Bone marrow (tissue), 2 donors: Measurements from ENCODE around the gene REXO5.
"Not testable (repeated sequence)": the region's sequence is repeated elsewhere in the genome, so short reads cannot be mapped to it uniquely, and the experiment has no call there.

ENCODE experiments used
- DNase-seq, 2 donors: peaks; one replicate each; lab custom pipeline; 2025; lab: John Stamatoyannopoulos, UW

Gene REXO5

GRCh38 chr16:20850981-20851380 is 44.7 kb downstream of the REXO5 start:
- DNase-seq, result no peak

DNA sequence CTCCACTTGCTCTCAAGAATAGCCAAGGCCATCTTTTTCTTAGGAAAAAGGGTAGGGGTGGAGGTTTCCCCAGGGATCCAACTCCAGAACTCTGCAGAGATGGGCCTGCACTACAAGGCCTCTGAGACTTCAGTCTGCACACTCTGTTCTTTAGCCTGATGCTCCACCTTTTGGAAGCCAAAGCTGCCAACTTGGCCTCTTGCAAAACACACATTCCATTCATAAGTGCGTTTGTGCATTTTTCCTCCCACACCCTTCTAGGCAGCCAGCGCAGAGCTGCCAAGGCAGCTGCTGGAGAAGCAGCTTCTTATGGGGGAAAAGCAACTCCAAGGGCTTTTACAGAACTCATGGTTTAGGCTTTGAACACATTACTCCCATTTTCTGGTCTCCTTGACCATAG is 45.3 kb downstream of the REXO5 start:
- no peak for DNase-seq

DNA sequence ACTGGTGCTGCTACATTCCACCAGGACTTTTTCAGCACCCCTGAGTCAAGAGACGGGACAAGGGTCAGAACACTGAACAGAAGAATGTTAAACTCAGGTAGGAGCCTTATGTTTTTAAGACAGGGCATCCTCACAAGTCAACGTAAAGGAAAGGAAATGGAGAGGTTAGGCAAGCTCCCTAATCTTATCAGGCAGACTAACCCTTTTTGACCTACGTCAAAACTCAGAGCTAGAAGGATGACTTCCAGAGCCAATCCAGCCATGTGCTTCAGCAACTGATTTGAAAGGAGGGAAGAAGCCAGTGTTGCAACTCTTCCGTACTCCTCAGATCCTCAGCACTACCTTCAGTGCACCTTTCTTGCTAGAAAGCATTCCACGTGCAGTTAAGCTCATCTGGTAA is 46.8 kb downstream of the REXO5 start:
- no peak for DNase-seq

DNA sequence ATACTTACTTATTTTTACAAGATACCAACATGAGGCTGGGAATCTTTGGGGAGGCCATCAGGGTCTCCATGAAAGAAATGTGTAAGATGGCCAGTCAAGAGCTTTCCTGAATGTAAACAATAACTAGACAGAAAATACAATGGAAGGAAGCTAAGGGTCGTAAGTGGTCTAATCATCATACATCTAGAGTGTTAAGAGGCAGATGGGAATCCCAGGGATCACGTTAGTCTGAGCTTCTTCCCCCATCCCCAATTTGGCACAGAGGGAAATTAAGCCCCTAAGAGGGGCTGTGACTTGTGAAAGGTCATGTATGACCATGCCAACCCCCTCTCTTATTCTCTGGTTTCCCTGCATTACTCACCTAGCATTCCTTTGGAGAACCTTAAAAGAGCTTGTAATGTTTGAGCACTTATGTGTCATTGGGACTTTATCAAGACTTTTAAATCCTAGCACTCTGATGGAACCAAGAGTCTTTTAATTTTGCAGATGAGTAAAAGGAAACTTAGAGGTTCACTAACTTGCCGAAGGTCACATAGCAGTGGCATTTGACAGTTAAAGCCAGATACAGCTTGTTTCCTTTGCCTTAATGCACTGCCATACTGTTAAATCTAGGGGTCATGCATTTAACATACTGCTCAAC is 47.8 kb downstream of the REXO5 start:
- DNase-seq, result no peak

DNA sequence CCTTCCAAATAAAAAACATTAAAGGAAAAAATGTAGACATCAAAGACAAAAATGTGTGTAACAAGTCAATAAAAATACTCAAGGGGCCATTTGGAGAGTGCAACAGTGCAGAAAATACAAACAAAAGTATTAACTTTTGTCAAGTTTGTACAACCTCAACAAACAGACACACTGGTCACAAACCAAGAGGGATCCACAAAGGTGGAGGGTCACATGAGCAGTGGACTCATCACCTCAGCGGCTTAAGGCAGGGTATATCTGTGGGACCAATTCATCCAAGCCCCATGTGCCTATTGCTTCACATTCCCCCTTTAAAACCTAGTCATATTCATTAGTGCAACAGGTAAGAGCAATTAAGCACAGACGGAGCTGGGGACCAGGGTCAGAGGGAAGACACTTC is 48.6 kb downstream of the REXO5 start:
- DNase-seq, result no peak

DNA sequence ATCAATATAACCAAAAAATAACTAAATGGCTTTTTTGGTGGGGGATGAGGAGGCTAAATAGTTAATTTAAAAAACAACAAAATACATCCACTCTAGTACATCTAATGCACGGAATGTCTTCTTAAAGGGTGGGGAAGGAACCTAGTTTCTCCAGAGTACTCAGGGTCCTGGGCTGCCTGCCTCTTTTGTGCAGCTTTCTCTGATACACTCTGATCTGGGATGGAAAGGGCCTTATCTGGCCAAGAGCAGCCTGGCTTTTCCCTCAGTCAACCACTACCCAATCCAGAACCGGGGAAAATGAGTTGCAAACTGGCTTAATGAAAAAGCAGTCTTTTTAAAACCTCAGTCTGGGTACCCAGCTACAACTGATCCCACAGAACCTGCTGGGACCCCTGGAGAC is 51.0 kb downstream of the REXO5 start:
- no peak for DNase-seq

DNA sequence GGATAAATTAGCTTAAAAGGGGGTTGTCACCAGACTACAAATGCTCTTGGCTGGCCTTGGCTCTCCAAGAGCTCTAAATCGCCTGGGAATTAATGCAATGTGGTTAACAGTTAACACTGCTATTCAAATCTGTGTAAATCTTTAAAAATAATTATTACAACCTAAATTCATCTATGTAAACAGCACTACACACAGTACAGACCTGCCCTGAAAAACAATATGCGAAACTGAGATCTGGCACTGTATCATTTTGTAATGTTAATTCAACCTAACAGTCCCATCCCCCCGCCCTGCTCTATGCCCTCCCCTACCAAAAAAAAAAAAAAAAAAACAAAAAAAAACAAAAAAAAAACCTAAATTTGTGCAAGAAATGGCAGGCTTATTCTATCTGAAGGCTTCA is 52.9 kb downstream of the REXO5 start:
- DNase-seq, result no peak

GRCh38 chr16:20859699-20860098 is 53.4 kb downstream of the REXO5 start:
- DNase-seq, result no peak

- no peak for DNase-seq
Measured at GRCh38 chr16:20860361-20860760, 54.0 kb downstream of the REXO5 start.

DNA sequence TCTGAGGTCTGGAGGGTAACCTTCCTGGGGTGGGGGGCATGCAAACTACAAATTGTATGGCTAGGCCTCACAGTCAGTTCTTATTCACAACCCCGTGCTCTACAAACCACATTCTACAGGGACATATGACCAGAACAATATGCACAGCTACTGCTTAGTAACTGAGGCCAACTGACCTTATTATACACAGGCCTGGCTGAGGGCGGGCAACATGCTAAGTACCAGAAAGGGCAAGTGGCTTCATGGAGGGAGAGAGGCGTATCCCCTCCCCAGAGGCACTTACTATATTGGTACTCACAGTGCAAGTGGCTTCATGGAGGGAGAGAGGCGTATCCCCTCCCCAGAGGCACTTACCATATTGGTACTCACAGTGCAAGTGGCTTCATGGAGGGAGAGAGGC is 54.7 kb downstream of the REXO5 start:
- DNase-seq, result not testable (repeated sequence)

GRCh38 chr16:20862162-20862960 is 56.0 kb downstream of the REXO5 start:
- no peak for DNase-seq

DNA sequence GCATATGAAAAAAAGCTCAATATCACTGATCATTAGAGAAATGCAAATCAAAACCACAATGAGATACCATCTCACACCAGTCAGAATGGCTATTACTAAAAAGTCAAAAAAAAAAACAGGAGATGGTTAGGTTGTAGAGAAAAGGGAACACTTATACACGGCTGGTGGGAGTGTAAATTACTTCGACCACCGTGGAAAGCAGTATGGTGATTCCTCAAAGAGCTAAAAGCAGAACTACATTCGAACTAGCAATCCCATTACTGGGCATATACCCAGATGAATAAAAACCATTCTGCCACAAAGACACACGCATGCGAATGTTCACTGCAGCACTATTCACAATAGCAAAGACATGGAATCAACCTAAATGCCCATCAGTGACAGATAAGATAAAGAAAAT is 58.0 kb downstream of the REXO5 start:
- peak in 1 of 2 donors; percentile 17 for DNase-seq

- no peak for DNase-seq
Measured at GRCh38 chr16:20865420-20866131, 59.2 kb downstream of the REXO5 start.

- peak in 1 of 2 donors; percentile 25 for DNase-seq
Measured at GRCh38 chr16:20866145-20866772, 59.9 kb downstream of the REXO5 start.

DNA sequence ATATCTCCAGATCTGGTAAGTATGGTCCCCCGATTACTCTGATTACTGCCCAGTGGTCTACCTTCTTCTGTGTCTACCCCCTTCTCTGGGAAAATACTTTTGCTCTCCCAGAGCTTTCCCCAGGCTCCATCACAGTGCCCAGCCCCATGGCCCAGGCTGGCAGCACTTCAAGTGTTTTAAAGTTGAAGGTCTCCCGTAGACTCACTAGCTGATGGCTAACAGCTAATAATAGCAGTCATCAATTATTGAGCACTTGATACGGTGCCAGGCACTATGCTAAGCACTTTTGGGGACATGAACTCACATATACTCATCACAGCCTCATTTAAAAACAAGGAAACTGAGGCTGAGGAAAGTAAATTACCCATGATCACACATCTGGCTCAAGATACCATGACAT is 60.5 kb downstream of the REXO5 start:
- no peak for DNase-seq

DNA sequence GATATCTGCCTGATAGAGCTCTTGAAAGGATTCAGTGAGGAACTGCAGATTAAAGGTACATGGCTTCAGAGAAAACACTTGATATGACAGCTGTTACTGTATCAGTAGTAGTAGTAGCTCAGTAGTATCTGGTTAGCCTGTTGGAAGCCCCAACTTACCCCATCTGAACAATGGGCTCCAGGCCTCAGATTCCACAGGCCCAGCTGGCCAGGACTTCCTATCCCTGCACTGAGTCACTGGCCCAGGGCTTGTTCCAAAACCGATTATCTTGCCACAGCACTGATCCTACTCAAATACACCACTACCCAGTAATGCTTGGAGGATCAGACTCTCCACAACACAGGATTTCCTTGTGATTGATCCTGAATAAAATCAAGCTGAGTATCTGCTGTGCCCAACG is 61.3 kb downstream of the REXO5 start:
- DNase-seq, result no peak

- DNase-seq, result no peak
Measured at GRCh38 chr16:20868890-20869289, 62.6 kb downstream of the REXO5 start.

- peak in 1 of 2 donors; percentile 48 for DNase-seq
Measured at GRCh38 chr16:20870122-20870820, 63.9 kb downstream of the REXO5 start.

DNA sequence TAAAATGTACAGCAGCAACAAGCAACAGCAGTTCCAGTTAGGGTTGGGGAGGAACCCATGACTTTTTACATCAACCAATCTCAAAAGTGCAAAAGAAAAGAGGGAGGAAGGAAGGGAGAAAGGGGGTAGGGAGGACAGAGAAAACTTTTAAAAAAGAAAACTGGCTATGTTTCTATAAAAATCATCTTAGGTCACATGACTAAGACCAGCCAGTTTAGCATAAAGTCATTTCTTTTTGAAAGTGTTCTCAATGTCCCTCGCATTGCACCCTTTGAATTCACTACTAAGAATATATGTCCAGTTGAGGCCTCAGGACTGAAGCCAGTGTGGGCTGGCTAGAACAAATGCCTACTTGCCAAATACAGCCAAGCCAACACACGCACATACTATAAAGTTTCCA is 64.9 kb downstream of the REXO5 start:
- DNase-seq, result no peak

GRCh38 chr16:20871941-20872815 is 65.9 kb downstream of the REXO5 start:
- DNase-seq, result no peak

DNA sequence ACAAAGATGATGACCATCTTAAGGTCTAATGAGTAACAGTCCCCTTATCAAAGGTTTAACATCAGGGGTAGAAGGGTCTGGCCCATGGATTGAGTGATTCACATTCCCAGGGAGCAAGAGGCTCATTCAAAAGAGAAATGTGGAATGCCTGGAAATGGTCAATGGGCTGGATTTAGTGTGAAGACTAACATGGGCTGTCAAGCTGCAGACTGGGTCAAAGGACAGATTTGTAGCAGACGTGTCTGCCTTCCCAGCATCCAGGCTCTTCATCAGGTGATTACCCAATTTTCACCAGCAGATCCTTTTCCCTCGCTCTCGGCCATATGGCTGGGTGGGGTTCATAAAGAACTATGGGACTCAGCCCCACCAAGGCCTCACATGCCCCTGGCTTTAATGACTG is 67.0 kb downstream of the REXO5 start:
- DNase-seq, result no peak
